ENCODE results near the gene SCAMP4. TPM values are rescaled to one million over a fixed set of nuclear protein-coding genes. Genes with fewer than 3 reads are reported as not detected.

Gene SCAMP4
- total RNA-seq, 1 donor from 2014 or later: 65.0 TPM

DNA sequence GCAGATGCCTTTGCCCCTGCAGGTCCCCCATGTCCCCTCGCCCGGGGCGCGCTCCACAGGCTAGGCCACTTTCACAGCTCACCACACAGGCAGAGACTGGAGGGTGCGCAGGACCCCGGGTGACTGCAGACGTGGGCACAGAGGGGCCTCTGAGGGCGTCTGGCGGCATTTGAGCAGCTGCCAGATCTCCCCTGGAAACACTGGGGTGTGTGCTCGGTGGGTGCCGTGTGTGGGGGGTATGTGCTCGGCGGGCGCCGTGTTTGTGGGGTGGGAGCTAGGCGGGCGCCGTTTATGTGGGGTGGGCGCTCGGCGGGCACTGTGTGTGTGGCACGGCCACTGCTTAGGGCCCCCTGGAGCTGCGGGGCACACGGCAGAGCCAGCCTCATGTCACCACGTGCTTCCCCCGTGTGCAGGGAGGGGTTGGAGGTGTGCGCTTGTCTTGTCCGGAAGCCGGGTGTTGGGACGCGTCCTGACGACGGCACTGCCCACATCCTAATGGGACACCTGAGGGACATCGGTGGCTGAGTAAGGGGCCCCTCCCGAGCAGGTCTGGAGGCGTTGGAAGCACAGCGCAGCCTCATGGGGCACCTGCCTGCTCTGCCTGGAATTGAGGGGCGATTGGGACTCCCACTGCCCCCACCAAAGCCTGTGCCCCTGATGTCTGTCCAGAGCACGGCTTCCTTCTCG lies 52.5 kb downstream of the SCAMP4 start:
- H3K4me1 ChIP-seq: no peaks in the 10 kb centered on the region
- intact Hi-C loops (cut with DNase I): no loop called here
- no peak for ATAC-seq
- DNase-seq: no peak
- H3K36me3 ChIP-seq: peaks cover 6% of the 10 kb centered on the region
- H3K4me3 ChIP-seq: no peak overlapping the region
- H3K9me3 ChIP-seq: no peaks in the 10 kb centered on the region
- no peak overlapping the region for H3K27ac ChIP-seq
- TF ChIP-seq, protein P1, sequence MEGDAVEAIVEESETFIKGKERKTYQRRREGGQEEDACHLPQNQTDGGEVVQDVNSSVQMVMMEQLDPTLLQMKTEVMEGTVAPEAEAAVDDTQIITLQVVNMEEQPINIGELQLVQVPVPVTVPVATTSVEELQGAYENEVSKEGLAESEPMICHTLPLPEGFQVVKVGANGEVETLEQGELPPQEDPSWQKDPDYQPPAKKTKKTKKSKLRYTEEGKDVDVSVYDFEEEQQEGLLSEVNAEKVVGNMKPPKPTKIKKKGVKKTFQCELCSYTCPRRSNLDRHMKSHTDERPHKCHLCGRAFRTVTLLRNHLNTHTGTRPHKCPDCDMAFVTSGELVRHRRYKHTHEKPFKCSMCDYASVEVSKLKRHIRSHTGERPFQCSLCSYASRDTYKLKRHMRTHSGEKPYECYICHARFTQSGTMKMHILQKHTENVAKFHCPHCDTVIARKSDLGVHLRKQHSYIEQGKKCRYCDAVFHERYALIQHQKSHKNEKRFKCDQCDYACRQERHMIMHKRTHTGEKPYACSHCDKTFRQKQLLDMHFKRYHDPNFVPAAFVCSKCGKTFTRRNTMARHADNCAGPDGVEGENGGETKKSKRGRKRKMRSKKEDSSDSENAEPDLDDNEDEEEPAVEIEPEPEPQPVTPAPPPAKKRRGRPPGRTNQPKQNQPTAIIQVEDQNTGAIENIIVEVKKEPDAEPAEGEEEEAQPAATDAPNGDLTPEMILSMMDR (IDR thresholded peaks at IDR 0.05): no peak
- no peaks in the 10 kb centered on the region for H3K27me3 ChIP-seq (ENCODE audit: low read depth)

DNA sequence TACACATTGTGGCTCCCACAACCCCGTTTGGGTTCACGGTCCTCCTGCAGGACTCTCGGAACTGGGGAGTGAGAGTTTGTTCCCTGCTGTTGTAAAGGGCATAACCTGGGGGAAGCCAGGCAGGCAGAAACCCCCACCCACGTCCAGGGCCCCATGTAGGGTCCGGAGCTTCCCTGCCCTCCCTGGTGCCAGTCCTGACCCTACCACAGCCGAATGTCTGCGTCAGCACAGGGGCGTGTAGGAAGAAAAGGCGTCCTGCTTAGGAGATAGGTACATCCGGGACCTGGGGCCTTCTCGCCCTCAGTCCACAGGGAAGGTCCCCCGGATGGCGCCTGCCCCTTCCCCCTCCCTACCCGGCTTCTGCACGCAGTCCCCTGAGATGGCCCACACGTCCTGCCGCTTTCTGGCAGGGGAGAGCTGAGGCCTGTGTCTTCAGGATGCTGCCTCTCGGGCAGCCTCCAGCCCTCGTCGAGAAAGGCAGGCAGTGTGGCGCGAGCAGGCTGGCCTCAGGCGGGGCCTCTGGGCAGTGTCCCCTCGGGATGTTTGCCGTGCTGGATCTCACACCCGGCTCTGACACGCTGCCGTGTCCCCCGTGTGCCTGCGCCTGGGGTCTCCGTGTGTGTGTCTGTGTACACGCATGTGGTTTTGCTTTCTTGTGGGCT lies 54.9 kb downstream of the SCAMP4 start:
- H3K9me3 ChIP-seq: no peaks in the 10 kb centered on the region
- no peak overlapping the region for H3K27ac ChIP-seq
- no peak overlapping the region for H3K4me3 ChIP-seq
- intact Hi-C loops (cut with DNase I): no loop called here
- DNase-seq (no peak), ATAC-seq (no peak)
- no peaks in the 10 kb centered on the region for H3K27me3 ChIP-seq (ENCODE audit: low read depth)
- TF ChIP-seq, protein P1 (IDR thresholded peaks at IDR 0.05): no peak
- no peaks in the 10 kb centered on the region for H3K4me1 ChIP-seq
- H3K36me3 ChIP-seq: peaks cover 10% of the 10 kb centered on the region

DNA sequence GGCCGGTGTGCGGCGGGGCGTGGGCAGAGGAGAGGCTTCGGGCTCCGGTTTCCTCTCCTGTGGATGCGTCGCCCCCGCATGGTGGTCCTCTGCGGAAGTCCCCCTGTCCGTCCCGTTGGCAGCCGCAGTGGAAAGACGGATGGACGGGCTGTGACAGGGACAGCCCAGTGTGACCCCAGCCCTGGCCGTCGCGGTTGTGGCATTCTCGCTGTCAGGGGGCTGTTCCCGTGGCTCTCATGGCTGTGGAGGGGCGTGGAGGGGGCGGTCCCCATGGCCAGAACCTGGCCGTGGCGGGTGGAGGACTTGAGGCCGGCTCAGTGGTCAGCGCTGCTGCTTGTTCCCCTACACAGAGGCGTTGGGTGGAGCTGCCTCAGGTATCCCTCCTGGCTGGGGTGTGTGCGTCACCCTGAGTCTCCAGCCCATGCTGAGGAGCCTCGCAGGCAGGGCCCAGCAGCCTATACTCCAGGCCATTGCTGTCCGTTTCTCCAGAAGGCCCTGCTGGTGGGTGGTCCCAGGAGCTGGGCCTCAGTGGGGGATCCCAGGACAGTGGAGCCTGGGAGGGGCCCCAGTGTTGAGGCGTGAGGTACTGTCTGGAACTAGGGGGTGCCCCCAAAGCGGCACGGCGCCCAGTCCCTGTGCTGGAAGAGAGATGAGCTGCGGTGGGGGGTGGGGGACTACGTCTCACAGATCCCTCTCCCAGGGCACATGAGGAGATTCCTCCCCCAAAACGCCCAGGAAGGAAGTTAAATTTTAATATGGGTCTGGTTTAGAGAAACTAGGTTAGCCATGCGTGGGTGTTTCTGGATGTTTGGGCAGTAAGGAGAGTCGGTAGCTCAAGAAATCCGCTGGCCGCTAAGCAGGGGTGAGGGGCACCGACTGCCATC lies 56.0 kb downstream of the SCAMP4 start:
- Histone ChIP-seq H3K9me3 (no peaks in the 10 kb centered on the region), H3K27ac (no peak overlapping the region), H3K36me3 (peaks cover 10% of the 10 kb centered on the region), H3K27me3 (ENCODE audit: low read depth) (no peaks in the 10 kb centered on the region), H3K4me3 (no peak overlapping the region), H3K4me1 (no peaks in the 10 kb centered on the region)
- DNase-seq (no peak), ATAC-seq (peak in 1 of 2 donors; percentile 7)
- intact Hi-C loops (cut with DNase I): no loop called here
- TF ChIP-seq, protein P1 (IDR thresholded peaks at IDR 0.05): no peak

DNA sequence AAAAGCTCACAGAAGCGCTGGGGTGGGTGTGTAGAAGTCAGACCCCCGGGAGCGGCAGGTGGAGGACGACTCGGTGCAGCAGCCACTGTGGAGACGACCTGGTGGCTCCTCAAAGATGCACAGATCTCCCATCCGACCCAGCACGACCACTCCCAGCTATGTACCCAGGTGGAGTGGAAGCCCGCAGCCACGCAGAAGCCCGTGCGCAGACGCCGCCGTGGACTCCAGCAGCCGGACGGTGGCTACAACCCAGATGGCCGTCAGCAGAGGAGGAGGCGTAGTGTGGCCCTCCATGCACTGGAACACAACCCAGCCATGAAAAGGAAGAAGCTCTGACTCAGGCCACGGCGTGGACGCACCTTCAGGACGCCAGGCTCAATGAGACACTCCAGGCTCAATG lies 57.5 kb downstream of the SCAMP4 start:
- TF ChIP-seq, protein P1 (IDR thresholded peaks at IDR 0.05): no peak
- no peak overlapping the region for H3K27ac ChIP-seq
- no peaks in the 10 kb centered on the region for H3K4me1 ChIP-seq
- DNase-seq: no peak
- ATAC-seq: no peak
- no peaks in the 10 kb centered on the region for H3K9me3 ChIP-seq
- no peak overlapping the region for H3K4me3 ChIP-seq
- H3K36me3 ChIP-seq: peaks cover 10% of the 10 kb centered on the region
- intact Hi-C loops (cut with DNase I): no loop called here
- H3K27me3 ChIP-seq (ENCODE audit: low read depth): no peaks in the 10 kb centered on the region

DNA sequence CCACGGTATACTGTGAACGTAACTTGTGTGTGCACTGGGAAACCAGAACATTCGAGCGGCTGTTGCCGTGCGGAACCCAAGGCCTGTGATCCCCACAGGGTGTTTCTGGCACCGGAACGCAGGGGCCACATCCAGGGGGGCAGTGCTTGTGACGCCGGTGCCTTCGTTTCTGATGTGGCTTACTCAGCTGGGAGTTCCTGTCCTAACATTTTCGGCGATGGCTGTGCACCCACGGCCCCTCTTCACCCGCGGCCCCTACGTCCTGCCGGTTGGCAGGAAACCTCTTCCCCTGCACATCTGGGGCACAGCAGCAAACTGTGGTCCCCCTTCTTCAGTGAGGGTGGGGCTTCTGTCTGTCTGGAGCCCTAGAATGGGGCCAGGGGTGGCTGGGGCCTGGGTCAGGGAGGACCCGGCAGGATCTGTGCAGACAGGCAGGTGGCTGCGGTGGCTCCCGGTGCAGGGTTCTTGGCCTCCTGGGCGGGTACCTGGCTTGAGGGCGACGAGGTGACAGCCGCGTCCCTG lies 61.9 kb downstream of the SCAMP4 start:
- peaks cover 30% of the 10 kb centered on the region for H3K36me3 ChIP-seq
- intact Hi-C loops (cut with DNase I): no loop called here
- TF ChIP-seq, protein P1 (IDR thresholded peaks at IDR 0.05): no peak

More for the DNA sequence above, 61.9 kb downstream of the SCAMP4 start:
- Histone ChIP-seq H3K9me3 (no peaks in the 10 kb centered on the region), H3K27ac (no peak overlapping the region), H3K4me1 (no peaks in the 10 kb centered on the region), H3K4me3 (no peak overlapping the region), H3K27me3 (ENCODE audit: low read depth) (no peaks in the 10 kb centered on the region)
- no peak for DNase-seq
- ATAC-seq: no peak
